Measurements from ENCODE around the gene SLC25A13.

Gene SLC25A13

GRCh38 chr7:96273716-96274115 is 48.2 kb downstream of the SLC25A13 start:
- no peak overlapping the region for H3K27ac ChIP-seq
- no peak for TF ChIP-seq CTCF (IDR thresholded peaks at IDR 0.05)

GRCh38 chr7:96269246-96269994 is 52.5 kb downstream of the SLC25A13 start:
- TF ChIP-seq CTCF (IDR thresholded peaks at IDR 0.05): no peak
- Histone ChIP-seq H3K36me3 (peaks cover 10% of the 10 kb centered on the region), H3K9me3 (no peaks in the 10 kb centered on the region), H3K27me3 (no peaks in the 10 kb centered on the region), H3K4me1 (ENCODE audit: control insufficient read depth in 1 of 2, insufficient read depth in 1 of 2, low read depth in 1 of 2, low read length in 1 of 2) (no peaks in the 10 kb centered on the region), H3K4me3 (ENCODE audit: low read depth in 1 of 2, low read length in 1 of 2) (no peak overlapping the region), H3K27ac (no peak overlapping the region)

More at GRCh38 chr7:96273716-96274115, 48.2 kb downstream of the SLC25A13 start:
- H3K4me3 ChIP-seq (ENCODE audit: low read depth in 1 of 2, low read length in 1 of 2): no peak overlapping the region
- no peaks in the 10 kb centered on the region for H3K27me3 ChIP-seq
- H3K36me3 ChIP-seq: peaks cover 6% of the 10 kb centered on the region
- no peaks in the 10 kb centered on the region for H3K4me1 ChIP-seq (ENCODE audit: control insufficient read depth in 1 of 2, insufficient read depth in 1 of 2, low read depth in 1 of 2, low read length in 1 of 2)
- H3K9me3 ChIP-seq: no peaks in the 10 kb centered on the region

- no peak overlapping the region for H3K4me3 ChIP-seq (ENCODE audit: low read depth in 1 of 2, low read length in 1 of 2)
- H3K9me3 ChIP-seq: no peaks in the 10 kb centered on the region
- H3K4me1 ChIP-seq (ENCODE audit: control insufficient read depth in 1 of 2, insufficient read depth in 1 of 2, low read depth in 1 of 2, low read length in 1 of 2): no peaks in the 10 kb centered on the region
- H3K27me3 ChIP-seq: no peaks in the 10 kb centered on the region
- peaks cover 10% of the 10 kb centered on the region for H3K36me3 ChIP-seq
- TF ChIP-seq CTCF (IDR thresholded peaks at IDR 0.05): no peak
- H3K27ac ChIP-seq: no peak overlapping the region
Measured at GRCh38 chr7:96266580-96266979, 55.3 kb downstream of the SLC25A13 start.

- Histone ChIP-seq H3K36me3 (peaks cover 10% of the 10 kb centered on the region), H3K9me3 (no peaks in the 10 kb centered on the region), H3K4me3 (ENCODE audit: low read depth in 1 of 2, low read length in 1 of 2) (no peak overlapping the region), H3K4me1 (ENCODE audit: control insufficient read depth in 1 of 2, insufficient read depth in 1 of 2, low read depth in 1 of 2, low read length in 1 of 2) (no peaks in the 10 kb centered on the region), H3K27ac (no peak overlapping the region), H3K27me3 (no peaks in the 10 kb centered on the region)
- no peak for TF ChIP-seq CTCF (IDR thresholded peaks at IDR 0.05)
Measured at GRCh38 chr7:96266015-96266414, 55.9 kb downstream of the SLC25A13 start.

GRCh38 chr7:96253964-96254363 is 67.9 kb downstream of the SLC25A13 start:
- H3K36me3 ChIP-seq: no peaks in the 10 kb centered on the region
- TF ChIP-seq CTCF (IDR thresholded peaks at IDR 0.05): no peak
- H3K27ac ChIP-seq: no peak overlapping the region
- H3K9me3 ChIP-seq: no peaks in the 10 kb centered on the region
- no peak overlapping the region for H3K4me3 ChIP-seq (ENCODE audit: low read depth in 1 of 2, low read length in 1 of 2)
- H3K27me3 ChIP-seq: no peaks in the 10 kb centered on the region
- H3K4me1 ChIP-seq (ENCODE audit: control insufficient read depth in 1 of 2, insufficient read depth in 1 of 2, low read depth in 1 of 2, low read length in 1 of 2): peaks cover 9 to 10% of the 10 kb centered on the region in 2 experiments

Data from neutrophil (primary cell).